GM19438 (cell line): ENCODE results near the gene GLIS1.

Source experiments
- ATAC-seq: cut with Tn5 transposase; IDR thresholded peaks from one replicate; pipeline ENCODE4 v1.9.1; 2021; ENCODE audit warnings: low read depth; ENCODE audit not compliant: unreplicated experiment

GLIS1 gene

GRCh38 chr1:53459321-53460175, 279.4 kb downstream of the GLIS1 start, which contains the start of gene DMRTB1:
Gene DMRTB1 (plus strand): TSS chr1:53459399. CDS start chr1:53459454, 55 bp downstream.
- ATAC-seq: no peak

GRCh38 chr1:53458634-53459033, 280.3 kb downstream of the GLIS1 start:
- no peak for ATAC-seq
